Measurements from ENCODE around the gene CD300LF. TPM values are rescaled to one million over a fixed set of nuclear protein-coding genes. Genes with fewer than 3 reads are reported as not detected.

CD300LF gene
- total and polyA plus RNA-seq, 9 of the 15 experiments (the other 6 are each of a cell fraction or from before 2014, with no cell fraction given): not detected

GRCh38 chr17:74671031-74671771, 41.5 kb downstream of the CD300LF start (continued):
- TF ChIP-seq CBFB (CRISPR knock-in tag; IDR thresholded peaks at IDR 0.05) (peak; percentile 75), ZFPM2 (CRISPR knock-in tag; IDR thresholded peaks at IDR 0.05) (no peak), ZFP30 (CRISPR knock-in tag; IDR thresholded peaks at IDR 0.05; ENCODE audit: borderline replicate concordance) (no peak), ZNF280A (IDR thresholded peaks at IDR 0.05; ENCODE audit: low read depth, partially characterized antibody) (no peak), SMAD4 (CRISPR knock-in tag; conservative IDR thresholded peaks at IDR 0.05) (0 out of 2 replicates have a peak, but pooled peaks have one; percentile 39), ELF2 (CRISPR knock-in tag; IDR thresholded peaks at IDR 0.05) (no peak), PPARD (CRISPR knock-in tag; IDR thresholded peaks at IDR 0.05) (no peak), SIRT6 (IDR thresholded peaks at IDR 0.05; ENCODE audit: low read depth, low read length) (no peak), HDAC2 (IDR thresholded peaks at IDR 0.05) (peak; percentile 65; the same call in 1 of the 2 replicates), MXD1 (CRISPR knock-in tag; IDR thresholded peaks at IDR 0.05; ENCODE audit: borderline replicate concordance, poor library complexity, severe bottlenecking) (peak; percentile 69), EHMT2 (IDR thresholded peaks at IDR 0.05) (peak; percentile 100), ATF1 (CRISPR knock-in tag; IDR thresholded peaks at IDR 0.05) (0 out of 2 replicates have a peak, but pooled peaks have one; percentile 38), ATF1 (tag; IDR thresholded peaks at IDR 0.05) (no peak), PTRF (tag; IDR thresholded peaks at IDR 0.05) (no peak), ZNF224 (CRISPR knock-in tag; IDR thresholded peaks at IDR 0.05) (0 out of 2 replicates have a peak, but pooled peaks have one; percentile 87), ETV6 (IDR thresholded peaks at IDR 0.05; ENCODE audit: borderline replicate concordance in 1 of 2, low read depth in 2 of 2, low read length in 1 of 2) (no peak), ETV6 (CRISPR knock-in tag; IDR thresholded peaks at IDR 0.05; ENCODE audit: borderline replicate concordance) (peak; percentile 93; the same call in 1 of the 2 replicates), ZNF146 (CRISPR knock-in tag; IDR thresholded peaks at IDR 0.05; ENCODE audit: unreplicated experiment) (peak; percentile 42), HDAC6 (IDR thresholded peaks at IDR 0.05; ENCODE audit: low read depth, low read length) (no peak), ZNF197 (CRISPR knock-in tag; IDR thresholded peaks at IDR 0.05; ENCODE audit: low read depth) (no peak), NR2C2 (CRISPR knock-in tag; IDR thresholded peaks at IDR 0.05) (peak; percentile 84), NR2C2 (tag; IDR thresholded peaks at IDR 0.05) (no peak), TRIM28 (IDR thresholded peaks at IDR 0.05) (0 out of 2 replicates have a peak, but pooled peaks have one; percentile 47), EZH2 (IDR thresholded peaks at IDR 0.05; ENCODE audit: borderline replicate concordance, low read depth, low read length) (no peak), HNRNPLL (IDR thresholded peaks at IDR 0.05; ENCODE audit: low read depth, low read length, poor library complexity, severe bottlenecking) (no peak), ZNF124 (CRISPR knock-in tag; IDR thresholded peaks at IDR 0.05) (peak; percentile 86; the same call in 1 of the 2 replicates), CTBP1 (IDR thresholded peaks at IDR 0.05; ENCODE audit: borderline replicate concordance) (peak; percentile 22; the same call in 1 of the 2 replicates), TRIM24 (IDR thresholded peaks at IDR 0.05) (peak in 1 of 2 experiments; percentile 27; a peak in 1 of 4 replicates), ARID1B (IDR thresholded peaks at IDR 0.05) (no peak)

All from K562 (cell line).